NB4 (cell line): ENCODE results near the gene MSI2.

Experiments used
- DNase-seq: peaks from one replicate; pipeline ENCODE4 v3.0.0; 2010; ENCODE audit warnings: low read depth
- H3K4me3 ChIP-seq: one replicate; pipeline ENCODE4 v1.5.1; 2011; ENCODE audit warnings: mild to moderate bottlenecking, low read depth, low read length, moderate library complexity
- MYC ChIP-seq: IDR thresholded peaks from 2 replicates; pipeline ENCODE4 v1.6.1; 2011; ENCODE audit warnings: low read depth, low read length
- POLR2A ChIP-seq: IDR thresholded peaks from 2 replicates; pipeline ENCODE4 v1.6.1; 2011; ENCODE audit warnings: mild to moderate bottlenecking; ENCODE audit not compliant: insufficient read length; ENCODE audit errors: extremely low read depth
- TF ChIP-seq, protein P1 (sequence below): IDR thresholded peaks from 2 replicates; pipeline ENCODE4 v1.6.1; 2011; ENCODE audit warnings: low read depth, low read length
- TF ChIP-seq, protein P2 (sequence below): IDR thresholded peaks from one replicate; pipeline ENCODE4 v1.5.1; 2012; ENCODE audit warnings: low read depth, low read length

MSI2 gene

DNA sequence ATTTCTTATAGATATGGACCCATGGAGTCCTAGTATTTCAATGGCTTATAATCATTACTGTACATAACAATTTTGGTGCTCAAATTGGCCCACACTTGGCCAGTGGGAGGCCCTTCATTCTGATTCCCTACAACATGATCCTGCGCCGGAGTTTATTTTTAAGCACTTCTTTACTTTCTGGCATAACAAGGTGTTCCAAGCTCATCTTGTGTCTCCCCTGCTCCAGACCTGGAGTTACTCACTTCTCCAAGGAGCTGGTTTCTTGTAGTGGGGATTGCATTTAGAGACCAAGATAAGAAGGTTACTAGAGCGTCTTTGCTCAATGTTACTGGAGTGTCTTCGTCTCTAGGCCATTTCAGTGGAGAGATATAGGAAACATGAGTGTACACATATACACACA lies 87.9 kb downstream of the MSI2 start:
- DNase-seq = no peak
- TF ChIP-seq, protein P1, sequence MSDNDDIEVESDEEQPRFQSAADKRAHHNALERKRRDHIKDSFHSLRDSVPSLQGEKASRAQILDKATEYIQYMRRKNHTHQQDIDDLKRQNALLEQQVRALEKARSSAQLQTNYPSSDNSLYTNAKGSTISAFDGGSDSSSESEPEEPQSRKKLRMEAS = no peak
- no peak for TF ChIP-seq POLR2A
- TF ChIP-seq, protein P2, sequence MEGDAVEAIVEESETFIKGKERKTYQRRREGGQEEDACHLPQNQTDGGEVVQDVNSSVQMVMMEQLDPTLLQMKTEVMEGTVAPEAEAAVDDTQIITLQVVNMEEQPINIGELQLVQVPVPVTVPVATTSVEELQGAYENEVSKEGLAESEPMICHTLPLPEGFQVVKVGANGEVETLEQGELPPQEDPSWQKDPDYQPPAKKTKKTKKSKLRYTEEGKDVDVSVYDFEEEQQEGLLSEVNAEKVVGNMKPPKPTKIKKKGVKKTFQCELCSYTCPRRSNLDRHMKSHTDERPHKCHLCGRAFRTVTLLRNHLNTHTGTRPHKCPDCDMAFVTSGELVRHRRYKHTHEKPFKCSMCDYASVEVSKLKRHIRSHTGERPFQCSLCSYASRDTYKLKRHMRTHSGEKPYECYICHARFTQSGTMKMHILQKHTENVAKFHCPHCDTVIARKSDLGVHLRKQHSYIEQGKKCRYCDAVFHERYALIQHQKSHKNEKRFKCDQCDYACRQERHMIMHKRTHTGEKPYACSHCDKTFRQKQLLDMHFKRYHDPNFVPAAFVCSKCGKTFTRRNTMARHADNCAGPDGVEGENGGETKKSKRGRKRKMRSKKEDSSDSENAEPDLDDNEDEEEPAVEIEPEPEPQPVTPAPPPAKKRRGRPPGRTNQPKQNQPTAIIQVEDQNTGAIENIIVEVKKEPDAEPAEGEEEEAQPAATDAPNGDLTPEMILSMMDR = no peak
- no peak for TF ChIP-seq MYC
- H3K4me3 ChIP-seq = no peak overlapping the region

DNA sequence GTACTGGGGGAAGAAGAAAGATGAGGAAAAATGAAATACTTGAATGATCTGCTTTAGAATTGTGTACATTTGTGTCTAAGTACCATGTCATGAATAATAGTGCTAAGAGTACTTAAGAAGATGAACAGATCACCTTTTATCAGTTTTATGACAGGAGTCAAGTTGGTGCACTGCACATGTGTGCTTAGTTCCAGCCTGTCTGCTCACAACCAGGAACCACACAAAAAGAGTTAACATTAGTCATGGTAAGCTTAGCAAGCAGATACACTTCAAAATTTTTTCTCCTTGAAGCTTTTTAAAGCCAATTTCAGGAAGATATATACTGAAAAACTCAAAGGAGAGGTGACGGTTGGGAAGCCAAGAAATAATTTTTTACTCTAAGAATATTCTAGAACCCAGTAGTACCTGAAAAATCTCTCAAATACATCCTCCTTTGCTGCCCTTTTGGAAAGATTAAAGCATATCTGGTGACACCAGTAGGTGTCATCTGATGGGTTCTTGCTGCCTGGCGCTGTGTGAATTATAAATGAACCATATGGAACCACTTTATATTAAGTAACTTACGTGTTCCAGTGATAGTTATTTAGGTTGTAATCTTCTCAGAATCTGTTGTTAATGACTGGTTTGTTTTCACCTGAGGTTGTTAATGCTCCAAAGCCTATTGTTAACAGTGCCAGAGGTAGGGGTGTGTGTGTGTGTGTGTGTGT lies 93.4 kb downstream of the MSI2 start:
- no peak overlapping the region for H3K4me3 ChIP-seq
- TF ChIP-seq, protein P1 = no peak
- TF ChIP-seq POLR2A (no peak), MYC (no peak)
- TF ChIP-seq, protein P2 = no peak
- DNase-seq = no peak

DNA sequence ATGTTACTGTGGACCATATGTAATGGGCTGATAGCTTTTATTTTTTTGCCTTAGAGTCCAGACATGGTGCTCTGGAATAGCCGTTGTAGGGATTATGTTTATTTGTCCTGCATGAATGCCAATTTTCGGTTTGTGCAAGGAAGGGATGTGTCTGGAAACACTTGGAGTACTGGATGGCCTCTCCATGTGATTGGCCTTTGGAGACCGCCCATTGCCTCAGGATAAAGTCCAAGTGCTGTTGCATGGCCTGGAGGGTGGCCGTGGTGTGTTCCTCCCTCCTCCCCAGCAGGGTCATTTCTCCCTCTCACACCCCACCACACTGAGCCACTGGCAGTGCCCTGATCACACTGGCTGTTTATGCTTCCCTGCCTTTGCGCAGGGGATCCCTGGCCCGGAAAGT lies 93.9 kb downstream of the MSI2 start:
- no peak for DNase-seq
- H3K4me3 ChIP-seq = no peak overlapping the region
- TF ChIP-seq, protein P1 = no peak
- TF ChIP-seq, protein P2 = no peak
- TF ChIP-seq POLR2A (no peak), MYC (no peak)

DNA sequence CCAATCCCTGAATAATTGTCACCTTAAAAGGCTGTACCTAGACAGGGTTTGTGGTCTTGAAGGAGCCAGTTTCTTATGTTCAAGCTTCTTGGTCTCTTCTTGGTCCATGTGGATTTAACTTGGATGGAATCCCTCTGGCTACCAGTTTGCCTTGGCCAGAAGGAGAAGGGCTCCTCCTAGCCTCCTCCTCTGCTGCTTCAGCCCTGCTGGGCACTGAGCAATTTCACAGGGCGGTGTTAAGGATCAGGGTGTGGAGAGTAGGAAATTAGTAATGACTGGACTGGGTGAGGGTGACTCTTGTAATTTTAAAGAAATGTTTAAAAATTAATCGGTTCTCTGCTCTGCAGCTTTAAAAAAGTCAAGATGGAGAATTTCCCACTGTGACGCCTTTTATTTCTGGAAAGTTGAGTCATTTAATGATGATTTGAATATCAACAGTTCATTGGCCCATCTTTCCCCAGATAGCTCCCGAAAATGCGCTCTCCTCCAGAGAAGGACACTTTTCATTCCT lies 96.4 kb downstream of the MSI2 start:
- no peak overlapping the region for H3K4me3 ChIP-seq
- TF ChIP-seq, protein P1 = no peak
- TF ChIP-seq POLR2A = no peak
- TF ChIP-seq MYC = no peak
- TF ChIP-seq, protein P2 = no peak
- no peak for DNase-seq

DNA sequence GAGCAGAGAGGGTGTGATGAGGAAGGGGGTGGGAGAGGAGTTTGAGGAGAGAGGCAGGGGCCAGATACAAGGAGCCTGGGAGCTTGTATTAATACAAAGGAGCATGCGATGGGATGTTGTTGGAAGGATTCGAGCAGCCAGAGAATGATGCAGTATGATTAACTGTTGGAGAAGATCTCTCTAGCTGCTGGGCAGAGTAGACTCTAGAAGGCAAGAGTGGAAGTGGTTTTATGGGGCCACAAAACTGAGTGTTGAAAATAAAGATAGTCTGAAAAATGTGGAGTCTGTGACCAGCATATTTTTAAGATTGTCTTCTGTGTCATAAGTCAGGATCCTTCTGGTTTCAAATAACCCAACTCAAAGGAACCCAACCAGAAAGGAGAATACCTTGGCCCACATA lies 98.3 kb downstream of the MSI2 start:
- TF ChIP-seq, protein P2 = no peak
- TF ChIP-seq, protein P1 = no peak

More for the DNA sequence above, 98.3 kb downstream of the MSI2 start:
- DNase-seq = no peak
- H3K4me3 ChIP-seq = no peak overlapping the region
